ENCODE results near the gene CFAP46.
"Not testable (repeated sequence)": the region's sequence is repeated elsewhere in the genome, so short reads cannot be mapped to it uniquely, and the experiment has no call there.

Gene CFAP46

DNA sequence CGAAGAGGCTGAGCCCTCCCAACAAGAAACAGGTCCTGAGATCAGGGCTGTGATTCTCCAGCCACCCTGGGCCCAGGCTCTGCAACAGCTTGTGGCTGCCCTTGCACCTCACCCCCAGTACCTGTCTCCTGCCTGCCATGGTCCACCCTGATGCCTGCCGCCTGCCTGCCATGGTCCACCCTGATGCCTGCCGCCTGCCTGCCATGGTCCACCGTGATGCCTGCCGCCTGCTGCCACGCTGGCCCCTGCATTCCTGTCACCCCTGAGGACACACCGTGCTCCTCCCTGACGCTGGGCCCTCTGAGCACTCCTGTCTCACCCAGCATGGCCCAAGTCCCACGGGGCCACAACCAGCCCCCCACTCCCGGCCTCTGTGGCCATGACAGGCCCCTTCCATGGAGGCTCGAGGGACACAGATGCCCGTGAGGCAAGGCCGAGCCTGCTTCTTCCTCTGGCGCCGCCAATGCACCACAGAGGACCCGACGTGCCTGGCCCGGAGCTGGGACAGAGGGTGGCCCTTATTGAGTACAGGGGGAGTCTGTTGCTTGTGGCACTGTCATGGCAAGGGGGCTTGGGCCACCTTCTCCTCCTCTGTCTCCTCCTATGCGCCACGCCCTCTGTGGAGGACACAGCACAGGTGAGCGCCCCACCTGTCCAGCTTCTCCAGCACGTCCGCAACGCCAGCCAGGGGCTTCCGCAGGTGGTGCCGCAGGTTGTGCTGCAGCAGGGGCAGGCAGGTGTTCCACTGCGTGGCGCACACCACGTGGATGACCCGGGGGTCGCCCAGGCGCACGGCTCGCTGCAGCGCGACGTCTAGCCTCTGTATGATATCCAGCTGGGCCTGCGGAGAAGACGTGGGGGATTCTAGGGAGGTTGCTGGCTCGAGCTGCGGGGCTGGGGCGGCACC lies 18.1 kb downstream of the CFAP46 start:
- Histone ChIP-seq H3K36me3 (ENCODE audit: control insufficient read depth, insufficient read depth, low read length) (no peaks in the 10 kb centered on the region), H3K4me1 (ENCODE audit: control insufficient read depth, insufficient read depth, low read length) (no peaks in the 10 kb centered on the region), H3K4me3 (ENCODE audit: low read length) (no peak overlapping the region), H3K9ac (ENCODE audit: low read length) (no peak overlapping the region), H3K27me3 (ENCODE audit: control insufficient read depth, insufficient read depth, low read length) (no peaks in the 10 kb centered on the region), H3K27ac (ENCODE audit: low read depth, low read length) (no peak overlapping the region)

DNA sequence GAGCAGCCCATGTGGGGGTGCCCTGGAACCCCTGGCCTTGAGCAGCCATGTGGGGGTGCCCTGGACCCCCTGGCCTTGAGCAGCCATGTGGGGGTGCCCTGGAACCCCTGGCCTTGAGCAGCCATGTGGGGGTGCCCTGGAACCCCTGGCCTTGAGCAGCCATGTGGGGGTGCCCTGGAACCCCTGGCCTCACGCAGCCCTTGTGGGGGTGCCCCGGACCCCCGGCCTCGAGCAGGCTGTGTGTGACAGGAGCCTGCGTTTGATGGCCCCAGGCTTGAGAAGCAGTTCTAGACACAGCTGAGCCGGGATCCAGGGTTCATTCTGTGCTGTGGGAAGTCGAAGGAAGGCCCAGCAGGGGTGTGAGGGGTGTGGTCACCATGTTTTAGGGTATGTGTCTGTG lies 19.0 kb downstream of the CFAP46 start:
- not testable (repeated sequence) for H3K27ac ChIP-seq (ENCODE audit: low read depth, low read length); H3K36me3 ChIP-seq (ENCODE audit: control insufficient read depth, insufficient read depth, low read length); H3K4me3 ChIP-seq (ENCODE audit: low read length); H3K4me1 ChIP-seq (ENCODE audit: control insufficient read depth, insufficient read depth, low read length); H3K9ac ChIP-seq (ENCODE audit: low read length); H3K27me3 ChIP-seq (ENCODE audit: control insufficient read depth, insufficient read depth, low read length)

DNA sequence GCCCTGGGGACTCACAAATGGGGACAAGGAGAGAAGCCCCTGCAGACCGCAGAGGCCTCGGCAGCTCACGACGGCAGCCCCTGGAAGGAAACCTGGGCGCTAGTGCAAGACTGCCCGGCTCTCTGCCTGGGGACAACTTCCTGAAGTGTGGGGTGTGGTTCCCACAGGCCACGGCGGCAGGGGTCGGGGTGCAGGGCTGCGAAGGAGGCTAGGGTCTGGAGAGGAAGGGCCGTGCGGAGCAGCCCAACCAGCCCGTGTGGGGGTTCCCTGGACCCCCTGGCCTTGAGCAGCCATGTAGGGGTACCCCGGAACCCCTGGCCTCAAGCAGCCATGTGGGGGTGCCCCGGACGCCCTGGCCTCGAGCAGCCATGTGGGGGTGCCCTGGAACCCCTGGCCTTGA lies 19.5 kb downstream of the CFAP46 start:
- H3K4me1 ChIP-seq (ENCODE audit: control insufficient read depth, insufficient read depth, low read length), result no peaks in the 10 kb centered on the region
- no peaks in the 10 kb centered on the region for H3K27me3 ChIP-seq (ENCODE audit: control insufficient read depth, insufficient read depth, low read length)
- no peak overlapping the region for H3K4me3 ChIP-seq (ENCODE audit: low read length)
- H3K9ac ChIP-seq (ENCODE audit: low read length), result no peak overlapping the region
- no peaks in the 10 kb centered on the region for H3K36me3 ChIP-seq (ENCODE audit: control insufficient read depth, insufficient read depth, low read length)
- H3K27ac ChIP-seq (ENCODE audit: low read depth, low read length), result no peak overlapping the region

DNA sequence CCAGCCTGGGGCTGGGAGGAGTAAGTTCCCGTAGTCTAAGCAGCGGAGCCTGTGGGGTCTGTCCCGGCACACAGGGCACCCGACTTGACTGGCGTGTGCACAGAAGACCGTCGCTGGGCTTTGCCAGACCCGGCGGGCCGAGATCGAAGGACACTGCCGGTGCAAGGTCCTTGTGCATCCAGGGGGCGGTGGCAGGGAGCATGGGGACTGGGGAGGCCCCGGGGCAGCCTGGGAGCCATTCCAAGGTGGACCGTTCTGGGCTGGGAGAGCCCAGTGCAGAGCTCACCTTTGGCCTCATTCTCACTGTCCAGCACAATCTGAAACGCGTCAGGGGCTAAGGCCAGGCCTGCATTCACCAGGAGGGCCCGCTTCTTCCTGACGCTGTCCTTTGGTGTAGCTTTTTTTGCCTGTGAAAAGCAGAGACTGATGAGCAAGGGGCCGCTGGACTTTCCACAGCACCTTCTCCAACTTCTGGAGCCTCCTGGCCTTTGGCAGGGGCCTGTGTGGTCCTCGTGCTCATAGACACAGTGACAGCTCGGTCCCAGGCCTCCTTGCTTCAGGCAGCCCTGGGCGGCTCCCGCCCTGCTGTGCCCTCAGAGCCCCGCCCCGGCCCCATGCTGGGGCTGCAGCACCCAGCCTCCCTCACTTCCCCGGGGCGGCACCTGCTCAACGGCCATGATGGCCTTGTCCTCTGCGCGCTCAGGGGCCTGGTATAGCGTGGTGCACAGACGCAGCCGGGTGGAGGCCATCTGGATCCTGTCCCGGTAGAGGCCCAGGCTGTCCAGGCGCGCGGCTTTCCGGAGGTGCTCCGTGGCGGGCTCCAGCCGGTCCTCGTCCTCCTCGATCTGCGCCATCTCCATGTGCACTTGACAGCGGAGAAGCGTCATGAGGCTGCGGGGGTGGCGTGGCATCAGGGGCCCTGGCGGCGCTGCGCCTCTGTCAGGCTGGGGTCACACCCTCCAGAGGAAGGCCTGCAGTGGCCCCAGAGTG lies 20.3 kb downstream of the CFAP46 start:
- H3K27me3 ChIP-seq (ENCODE audit: control insufficient read depth, insufficient read depth, low read length), result no peaks in the 10 kb centered on the region

DNA sequence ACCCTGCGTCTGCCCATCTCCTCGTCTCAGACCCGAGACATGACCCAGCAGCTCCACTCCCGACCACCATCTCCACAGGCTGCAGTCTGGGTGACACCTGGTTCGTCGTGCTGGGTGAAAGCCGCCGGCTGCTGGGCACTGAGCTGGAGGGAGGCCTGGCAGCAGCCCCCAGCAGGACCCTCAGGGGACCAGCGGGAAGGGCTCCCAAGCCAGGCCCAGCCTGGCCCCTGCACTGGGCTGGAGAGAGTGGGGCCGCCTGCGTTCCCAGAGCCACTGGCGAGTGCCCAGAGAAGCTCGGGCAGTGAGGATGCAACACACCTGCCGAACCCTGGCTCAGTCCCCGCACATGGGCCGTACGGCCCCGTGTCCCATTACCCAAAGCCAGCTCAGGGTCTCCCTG lies 21.3 kb downstream of the CFAP46 start:
- Histone ChIP-seq H3K9ac (ENCODE audit: low read length) (no peak overlapping the region), H3K36me3 (ENCODE audit: control insufficient read depth, insufficient read depth, low read length) (no peaks in the 10 kb centered on the region), H3K4me3 (ENCODE audit: low read length) (no peak overlapping the region), H3K27me3 (ENCODE audit: control insufficient read depth, insufficient read depth, low read length) (no peaks in the 10 kb centered on the region), H3K4me1 (ENCODE audit: control insufficient read depth, insufficient read depth, low read length) (no peaks in the 10 kb centered on the region), H3K27ac (ENCODE audit: low read depth, low read length) (no peak overlapping the region)

More for the DNA sequence above, 20.3 kb downstream of the CFAP46 start:
- no peaks in the 10 kb centered on the region for H3K4me1 ChIP-seq (ENCODE audit: control insufficient read depth, insufficient read depth, low read length)
- no peak overlapping the region for H3K4me3 ChIP-seq (ENCODE audit: low read length)
- no peak overlapping the region for H3K9ac ChIP-seq (ENCODE audit: low read length)
- no peak overlapping the region for H3K27ac ChIP-seq (ENCODE audit: low read depth, low read length)
- H3K36me3 ChIP-seq (ENCODE audit: control insufficient read depth, insufficient read depth, low read length), result no peaks in the 10 kb centered on the region

DNA sequence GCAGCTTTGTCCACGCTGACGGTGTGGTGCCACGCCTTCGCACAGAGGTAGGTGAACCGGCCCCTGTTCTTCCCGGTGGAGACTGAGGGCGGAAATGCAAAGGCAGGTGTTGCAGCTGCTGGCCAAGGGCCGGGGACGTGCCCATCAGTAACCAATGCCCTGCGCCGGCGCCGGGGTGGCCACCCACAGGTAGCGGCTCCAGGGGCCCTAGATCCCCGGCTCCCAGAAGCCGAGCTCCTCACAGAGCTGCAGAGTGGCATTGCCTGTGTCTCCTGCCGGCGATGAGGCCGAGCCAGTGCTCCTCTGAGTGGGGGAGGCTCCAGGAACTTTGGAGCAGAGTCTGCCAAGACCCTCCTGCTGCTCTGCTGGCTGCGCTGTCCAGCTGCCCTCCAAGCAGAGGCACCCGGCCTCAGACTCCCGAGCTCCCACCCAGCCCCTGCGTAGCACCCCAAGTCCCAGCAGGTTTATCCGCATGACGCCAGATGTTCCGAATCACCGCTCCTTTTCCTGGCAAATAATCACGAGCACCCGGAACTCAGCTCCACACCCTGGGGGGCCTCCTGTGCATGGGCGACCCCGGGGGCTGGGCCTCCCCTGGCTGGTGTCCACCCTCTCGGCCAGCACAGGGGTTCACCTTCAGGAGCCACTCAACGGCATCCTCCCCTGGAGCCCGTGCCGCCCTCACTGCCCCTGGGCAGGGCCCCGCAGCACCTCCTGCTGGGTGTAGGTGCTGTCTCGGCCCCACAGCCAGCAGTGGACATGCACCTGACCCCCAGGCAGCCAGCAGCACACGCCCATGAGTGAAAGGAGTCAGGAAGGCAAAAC lies 22.1 kb downstream of the CFAP46 start:
- Histone ChIP-seq H3K36me3 (ENCODE audit: control insufficient read depth, insufficient read depth, low read length) (no peaks in the 10 kb centered on the region), H3K9ac (ENCODE audit: low read length) (no peak overlapping the region), H3K4me1 (ENCODE audit: control insufficient read depth, insufficient read depth, low read length) (no peaks in the 10 kb centered on the region), H3K4me3 (ENCODE audit: low read length) (no peak overlapping the region), H3K27ac (ENCODE audit: low read depth, low read length) (no peak overlapping the region), H3K27me3 (ENCODE audit: control insufficient read depth, insufficient read depth, low read length) (no peaks in the 10 kb centered on the region)

DNA sequence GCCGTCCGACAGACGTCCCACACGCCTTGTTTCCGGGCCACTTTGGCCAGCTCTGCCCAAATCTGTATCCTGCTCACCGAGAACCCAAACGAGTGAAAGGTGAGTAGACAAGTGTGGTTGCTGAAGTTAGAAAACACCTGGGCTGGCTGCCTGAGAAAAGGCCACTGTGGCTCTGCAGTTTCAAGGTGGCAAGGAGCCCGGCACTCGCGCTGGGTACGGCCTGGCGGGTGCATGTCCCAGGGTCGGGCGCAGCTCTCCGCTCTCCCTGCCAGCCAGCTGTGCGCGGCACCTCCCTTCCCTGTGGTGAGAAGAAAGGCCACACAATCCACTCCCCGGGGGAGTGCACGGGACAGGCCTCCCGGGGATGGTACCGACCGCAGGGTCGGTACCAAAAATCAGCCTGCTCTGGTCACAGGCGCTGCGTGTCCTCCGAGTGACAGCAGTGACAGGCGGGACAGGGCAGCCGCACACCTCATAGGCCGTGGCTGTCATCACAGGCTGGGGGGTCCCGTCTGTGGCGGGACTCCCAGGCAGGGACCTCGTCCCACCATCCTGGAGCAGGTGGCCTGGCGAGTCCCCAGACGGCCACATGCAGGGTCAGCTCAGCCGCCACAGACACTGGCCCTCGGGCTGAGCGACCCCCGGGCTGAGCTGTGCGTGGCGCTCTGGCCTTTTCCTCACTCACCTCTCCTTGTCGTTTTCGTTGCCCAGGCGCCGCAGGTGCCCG lies 22.8 kb downstream of the CFAP46 start:
- Histone ChIP-seq H3K4me3 (ENCODE audit: low read length) (no peak overlapping the region), H3K36me3 (ENCODE audit: control insufficient read depth, insufficient read depth, low read length) (no peaks in the 10 kb centered on the region), H3K27me3 (ENCODE audit: control insufficient read depth, insufficient read depth, low read length) (no peaks in the 10 kb centered on the region), H3K4me1 (ENCODE audit: control insufficient read depth, insufficient read depth, low read length) (no peaks in the 10 kb centered on the region), H3K27ac (ENCODE audit: low read depth, low read length) (no peak overlapping the region), H3K9ac (ENCODE audit: low read length) (no peak overlapping the region)

DNA sequence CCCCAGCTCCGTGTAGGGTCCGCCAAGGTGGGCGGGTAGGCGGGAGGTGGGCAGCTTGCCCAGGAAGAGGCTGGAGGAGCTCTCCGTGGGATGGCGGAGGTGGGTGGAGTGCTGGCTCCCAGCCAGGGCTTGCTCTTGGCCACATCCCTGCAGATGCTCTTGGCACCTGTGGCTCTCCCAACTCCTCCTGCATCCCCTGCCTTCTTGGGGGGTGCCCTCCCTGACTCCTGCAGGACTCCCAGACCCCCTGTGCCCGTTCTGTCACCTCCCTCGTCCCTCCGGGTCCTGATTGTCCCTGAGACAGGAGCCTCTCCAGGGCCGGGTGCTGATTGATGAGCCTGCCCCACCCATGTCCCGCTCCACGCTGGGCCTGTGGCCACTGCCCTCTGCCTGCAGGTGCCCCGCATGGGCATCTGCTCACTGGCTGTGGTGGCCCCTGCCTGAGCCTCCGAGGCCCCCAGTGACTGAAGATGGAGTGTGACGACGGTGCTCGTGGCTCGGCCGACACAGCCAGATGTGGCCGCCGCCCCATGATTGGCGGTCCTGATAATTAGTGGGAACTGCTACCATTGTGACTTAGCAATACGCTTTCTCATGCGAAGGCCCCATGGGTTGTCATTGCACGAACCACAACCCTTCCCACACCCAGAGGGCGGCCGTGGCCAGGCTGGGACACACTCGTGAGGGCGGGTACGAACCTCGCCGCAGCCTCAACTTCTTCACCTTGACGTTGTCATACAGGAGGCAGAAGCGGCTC lies 23.6 kb downstream of the CFAP46 start:
- Histone ChIP-seq H3K36me3 (ENCODE audit: control insufficient read depth, insufficient read depth, low read length) (no peaks in the 10 kb centered on the region), H3K4me1 (ENCODE audit: control insufficient read depth, insufficient read depth, low read length) (no peaks in the 10 kb centered on the region), H3K27ac (ENCODE audit: low read depth, low read length) (no peak overlapping the region), H3K9ac (ENCODE audit: low read length) (no peak overlapping the region), H3K4me3 (ENCODE audit: low read length) (no peak overlapping the region), H3K27me3 (ENCODE audit: control insufficient read depth, insufficient read depth, low read length) (no peaks in the 10 kb centered on the region)

DNA sequence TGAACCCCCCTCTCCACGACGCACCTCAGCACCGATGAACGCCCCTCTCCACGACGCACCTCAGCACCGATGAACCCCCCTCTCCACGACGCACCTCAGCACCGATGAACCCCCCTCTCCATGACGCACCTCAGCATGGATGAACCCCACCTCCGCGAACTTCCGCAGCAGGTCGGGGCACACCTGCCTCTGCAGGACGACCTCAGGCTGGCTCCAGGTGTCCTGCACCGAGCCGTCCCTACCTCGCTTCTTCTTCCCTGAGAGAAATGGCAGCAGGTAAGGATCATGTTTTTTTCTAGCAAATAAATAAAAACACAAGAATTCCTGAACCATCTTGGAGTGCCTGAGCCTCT lies 24.1 kb downstream of the CFAP46 start:
- H3K27ac ChIP-seq (ENCODE audit: low read depth, low read length), result no peak overlapping the region
- H3K4me1 ChIP-seq (ENCODE audit: control insufficient read depth, insufficient read depth, low read length), result no peaks in the 10 kb centered on the region
- H3K9ac ChIP-seq (ENCODE audit: low read length), result no peak overlapping the region
- H3K36me3 ChIP-seq (ENCODE audit: control insufficient read depth, insufficient read depth, low read length), result no peaks in the 10 kb centered on the region
- H3K27me3 ChIP-seq (ENCODE audit: control insufficient read depth, insufficient read depth, low read length), result no peaks in the 10 kb centered on the region
- H3K4me3 ChIP-seq (ENCODE audit: low read length), result no peak overlapping the region

DNA sequence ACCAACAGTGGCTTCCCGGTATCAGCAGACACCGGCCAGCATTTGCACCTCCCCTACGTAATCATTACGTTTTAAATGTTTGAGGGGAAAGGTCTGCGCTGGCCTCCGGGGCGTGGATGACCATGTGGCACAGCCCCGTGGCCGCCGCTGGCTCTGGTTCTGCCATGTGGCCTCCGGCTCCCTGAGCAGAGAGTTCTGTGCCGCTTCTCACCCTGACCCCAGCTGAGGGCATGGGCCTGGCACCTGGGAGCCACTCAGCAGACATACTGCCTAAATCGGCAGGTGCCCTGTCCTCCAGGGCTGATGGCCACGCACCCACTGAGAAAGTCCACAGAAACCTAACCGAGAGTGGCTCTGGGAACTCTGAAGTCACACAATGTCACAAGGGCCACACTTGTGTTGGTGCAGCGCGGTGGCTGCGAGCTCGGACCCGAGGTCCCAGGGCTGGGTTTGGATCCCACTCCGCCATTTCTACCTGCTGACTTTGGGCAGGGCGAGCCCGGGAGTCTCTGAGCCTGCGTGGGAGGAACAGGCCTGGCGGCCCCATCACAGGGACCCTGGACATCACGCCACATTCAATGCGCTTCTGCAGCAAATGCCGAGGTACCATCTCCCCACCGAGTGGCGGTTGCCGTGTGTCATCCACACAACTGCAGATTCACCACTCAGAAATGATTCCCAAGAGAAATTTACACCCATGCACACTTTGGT lies 25.3 kb downstream of the CFAP46 start:
- no peak overlapping the region for H3K9ac ChIP-seq (ENCODE audit: low read length)
- H3K27me3 ChIP-seq (ENCODE audit: control insufficient read depth, insufficient read depth, low read length), result no peaks in the 10 kb centered on the region
- H3K36me3 ChIP-seq (ENCODE audit: control insufficient read depth, insufficient read depth, low read length), result no peaks in the 10 kb centered on the region
- no peak overlapping the region for H3K27ac ChIP-seq (ENCODE audit: low read depth, low read length)
- H3K4me3 ChIP-seq (ENCODE audit: low read length), result no peak overlapping the region
- H3K4me1 ChIP-seq (ENCODE audit: control insufficient read depth, insufficient read depth, low read length), result no peaks in the 10 kb centered on the region

DNA sequence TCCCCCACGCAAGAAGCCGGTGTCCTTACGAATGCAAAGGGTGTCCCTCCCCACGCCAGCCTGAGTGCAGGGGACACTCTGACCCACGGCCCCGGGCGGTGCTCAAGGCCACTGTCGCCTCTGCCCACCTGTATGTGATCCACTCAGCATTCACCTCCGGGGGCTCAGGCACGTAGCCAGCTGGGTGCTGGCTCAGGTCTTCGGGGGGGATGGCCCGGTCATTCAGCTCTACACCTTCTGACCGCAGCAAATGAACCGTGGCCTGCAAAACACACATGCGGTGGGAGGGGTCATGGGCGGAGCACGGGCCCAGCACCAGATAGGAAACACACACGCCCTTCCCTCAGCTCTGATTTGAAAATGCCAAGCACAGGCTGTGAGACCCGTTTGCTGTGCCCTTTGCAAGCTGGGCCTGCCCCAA lies 25.9 kb downstream of the CFAP46 start:
- Histone ChIP-seq H3K27ac (ENCODE audit: low read depth, low read length) (no peak overlapping the region), H3K9ac (ENCODE audit: low read length) (no peak overlapping the region), H3K27me3 (ENCODE audit: control insufficient read depth, insufficient read depth, low read length) (no peaks in the 10 kb centered on the region), H3K4me1 (ENCODE audit: control insufficient read depth, insufficient read depth, low read length) (no peaks in the 10 kb centered on the region), H3K36me3 (ENCODE audit: control insufficient read depth, insufficient read depth, low read length) (no peaks in the 10 kb centered on the region), H3K4me3 (ENCODE audit: low read length) (no peak overlapping the region)
